ACC112 (cell line): ENCODE results near the gene IL10RB.
A peak's percentile ranks its signal among the peaks of the same experiment; 100 is the strongest.
"Not testable (repeated sequence)": the region's sequence is repeated elsewhere in the genome, so short reads cannot be mapped to it uniquely, and the experiment has no call there.

Experiments
- H2AFZ ChIP-seq: fragments of 200-600 bp; sonication (generic); one replicate; pipeline ENCODE4 v1.6.0; 2017; ENCODE audit warnings: antibody characterized with exemption, low read length; ENCODE audit not compliant: unreplicated experiment
- H3K27ac ChIP-seq: fragments of 200-600 bp; sonication (generic); 2 replicates; pipeline ENCODE4 v1.5.1; 2014; ENCODE audit warnings: low read depth, mild to moderate bottlenecking, antibody characterized with exemption, low read length, moderate library complexity
- H3K27me3 ChIP-seq: fragments of 200-600 bp; sonication (generic); 2 replicates; pipeline ENCODE4 v1.6.1; 2014; ENCODE audit warnings: mild to moderate bottlenecking, antibody characterized with exemption, low read length, moderate library complexity, mixed read lengths; ENCODE audit not compliant: insufficient read depth
- H3K36me3 ChIP-seq: fragments of 200-600 bp; sonication (generic); 2 replicates; pipeline ENCODE4 v1.6.1; 2016; ENCODE audit warnings: mild to moderate bottlenecking, antibody characterized with exemption, low read length, moderate library complexity, mixed read lengths; ENCODE audit not compliant: insufficient read depth
- H3K4me1 ChIP-seq: fragments of 200-600 bp; sonication (generic); one replicate; pipeline ENCODE4 v1.6.1; 2016; ENCODE audit warnings: low read length, mixed read lengths; ENCODE audit not compliant: insufficient read depth, unreplicated experiment, control insufficient read depth
- H3K4me3 ChIP-seq: fragments of 200-600 bp; sonication (generic); 2 replicates; pipeline ENCODE4 v1.5.1; 2014; ENCODE audit warnings: mild to moderate bottlenecking, low read depth, low read length
- H3K79me2 ChIP-seq: fragments of 200-600 bp; sonication (generic); one replicate; pipeline ENCODE4 v1.6.0; 2016; ENCODE audit warnings: low read length; ENCODE audit not compliant: control insufficient read depth, unreplicated experiment, insufficient read depth

Gene IL10RB

DNA sequence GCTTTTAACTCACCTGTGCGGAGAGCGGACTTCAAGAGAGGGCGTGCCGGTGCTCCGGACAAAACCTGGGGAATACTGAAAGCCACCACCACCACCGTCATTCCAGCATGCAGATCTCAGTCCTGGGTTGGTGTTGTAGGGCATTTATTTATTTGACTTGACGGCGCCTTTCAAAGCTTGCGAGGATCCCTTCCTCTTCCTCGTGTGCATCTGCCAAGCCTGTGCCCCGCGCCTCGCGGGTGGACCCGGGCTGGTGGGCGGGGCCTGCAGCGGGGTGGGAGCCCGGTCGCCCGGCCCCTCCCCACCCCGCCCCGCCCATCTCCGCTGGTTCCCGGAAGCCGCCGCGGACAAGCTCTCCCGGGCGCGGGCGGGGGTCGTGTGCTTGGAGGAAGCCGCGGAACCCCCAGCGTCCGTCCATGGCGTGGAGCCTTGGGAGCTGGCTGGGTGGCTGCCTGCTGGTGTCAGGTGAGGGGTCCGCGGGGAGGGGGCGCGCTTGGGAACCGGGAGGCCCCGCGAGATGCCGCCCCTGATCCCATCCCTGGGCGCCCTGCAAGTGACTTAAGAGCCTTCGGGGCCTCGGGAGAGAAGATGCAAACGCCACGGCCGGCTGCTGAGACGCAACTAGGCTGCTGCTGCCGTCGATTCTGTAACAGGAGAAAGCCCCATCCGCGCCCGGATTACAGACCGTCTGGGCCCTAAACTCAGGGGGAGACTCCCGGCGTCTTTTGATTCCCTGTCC is at the start of gene IL10RB:
Gene IL10RB, plus strand, starts transcription at position 318 of the 739 bp plus-strand sequence. Its CDS starts 99 bp downstream, at position 417.
- Histone ChIP-seq H3K36me3 (peaks cover 8% of the 10 kb centered on the region; the same call in 1 of the 2 replicates), H2AFZ (peak within 1 kb of the TSS; percentile 83), H3K27ac (peak within 1 kb of the TSS; percentile 8; the same call in 1 of the 2 replicates), H3K27me3 (no peaks in the 10 kb centered on the region), H3K4me3 (peak within 1 kb of the TSS; percentile 83), H3K4me1 (peaks cover 6% of the 10 kb centered on the region), H3K79me2 (peaks cover 12% of the 10 kb centered on the region)

DNA sequence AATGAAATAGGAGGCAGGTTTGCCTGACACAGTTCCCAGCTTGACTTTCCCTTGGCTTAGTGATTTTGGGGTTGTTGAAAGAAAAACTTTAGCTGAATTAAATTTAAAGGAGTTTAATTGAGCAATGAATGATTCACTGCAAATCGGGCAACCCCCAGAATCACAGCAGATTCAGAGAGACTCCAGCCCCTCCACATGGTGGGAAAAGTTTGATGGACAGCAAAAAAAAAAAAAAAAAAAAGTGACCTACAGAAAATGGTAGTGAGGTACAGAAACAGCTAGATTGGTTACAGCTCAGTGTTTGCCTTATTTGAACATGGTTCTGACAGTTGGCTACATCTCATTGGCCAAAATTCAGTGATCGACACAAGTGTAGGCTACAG is 49.0 kb upstream of the IL10RB start:
- Histone ChIP-seq H3K27me3 (peaks cover 11% of the 10 kb centered on the region; the same call in 1 of the 2 replicates), H2AFZ (no peak overlapping the region), H3K79me2 (no peaks in the 10 kb centered on the region), H3K36me3 (no peaks in the 10 kb centered on the region), H3K4me1 (no peaks in the 10 kb centered on the region), H3K27ac (no peak overlapping the region), H3K4me3 (no peak overlapping the region)

DNA sequence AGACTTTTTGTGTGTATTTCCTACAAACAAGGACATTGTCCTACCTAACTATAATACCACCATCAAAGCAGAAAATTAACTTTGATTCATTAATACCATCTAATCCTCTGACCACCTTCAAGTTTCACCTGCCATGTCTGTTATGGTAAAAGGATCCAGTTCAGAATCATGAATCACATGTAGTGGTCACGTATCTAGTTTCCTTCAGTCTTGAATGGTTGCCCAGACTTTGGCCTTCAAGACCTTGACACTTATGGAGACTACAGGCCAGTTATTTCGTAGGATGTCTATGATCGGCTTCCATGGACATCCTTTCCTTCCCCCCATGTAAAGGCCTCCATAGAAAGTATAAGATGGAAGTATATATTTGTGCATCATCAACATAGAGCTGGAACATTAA is 46.9 kb upstream of the IL10RB start:
- Histone ChIP-seq H3K36me3 (no peaks in the 10 kb centered on the region), H3K4me1 (no peaks in the 10 kb centered on the region), H3K27me3 (0 out of 2 replicates have a peak, but pooled peaks cover 11% of the 10 kb centered on the region), H3K79me2 (no peaks in the 10 kb centered on the region), H3K4me3 (no peak overlapping the region), H3K27ac (no peak overlapping the region), H2AFZ (no peak overlapping the region)

DNA sequence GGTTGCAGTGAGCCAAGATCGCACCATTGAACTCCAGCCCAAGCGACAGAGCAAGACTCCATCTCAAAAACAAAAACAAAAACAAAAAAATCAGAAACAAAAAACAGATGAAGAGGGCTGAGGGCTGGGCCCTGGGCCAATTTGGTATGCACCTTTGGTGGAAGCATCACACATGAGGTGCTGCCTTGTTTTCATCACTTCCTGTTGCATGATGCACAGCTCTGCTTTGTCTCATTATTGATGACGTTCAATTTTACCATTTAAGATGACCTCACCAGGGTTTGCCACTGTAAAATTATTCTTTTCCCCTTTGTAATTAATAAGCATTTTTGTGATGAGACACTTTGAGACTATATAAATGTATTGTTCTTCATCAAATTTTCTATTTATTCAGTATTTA is 46.2 kb upstream of the IL10RB start:
- Histone ChIP-seq H3K36me3 (no peaks in the 10 kb centered on the region), H3K79me2 (no peaks in the 10 kb centered on the region), H3K27me3 (0 out of 2 replicates have a peak, but pooled peaks cover 7% of the 10 kb centered on the region), H2AFZ (no peak overlapping the region), H3K4me3 (no peak overlapping the region), H3K27ac (no peak overlapping the region), H3K4me1 (no peaks in the 10 kb centered on the region)

DNA sequence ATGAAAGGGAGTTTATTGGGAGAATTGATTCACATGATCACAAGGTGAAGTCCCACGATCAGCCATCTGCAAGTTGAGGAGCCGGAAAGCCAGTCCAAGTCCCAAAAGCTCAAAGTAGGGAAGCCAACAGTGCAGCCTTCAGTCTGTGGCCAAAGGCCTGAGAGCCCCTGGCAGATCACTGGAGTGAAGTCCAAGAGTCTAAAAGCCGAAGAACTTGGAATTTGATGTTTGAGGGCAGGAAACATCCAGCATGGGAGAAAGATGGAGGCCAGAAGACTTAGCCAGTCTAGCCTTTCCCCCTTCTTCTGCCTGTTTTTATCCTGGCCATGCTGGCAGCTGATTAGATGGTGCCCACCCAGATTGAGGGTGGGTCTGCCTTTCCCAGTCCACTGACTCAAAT is 40.8 kb upstream of the IL10RB start:
- not testable (repeated sequence) for H3K27ac ChIP-seq, H3K79me2 ChIP-seq, H3K36me3 ChIP-seq, H3K4me1 ChIP-seq, H3K4me3 ChIP-seq, H3K27me3 ChIP-seq, H2AFZ ChIP-seq

DNA sequence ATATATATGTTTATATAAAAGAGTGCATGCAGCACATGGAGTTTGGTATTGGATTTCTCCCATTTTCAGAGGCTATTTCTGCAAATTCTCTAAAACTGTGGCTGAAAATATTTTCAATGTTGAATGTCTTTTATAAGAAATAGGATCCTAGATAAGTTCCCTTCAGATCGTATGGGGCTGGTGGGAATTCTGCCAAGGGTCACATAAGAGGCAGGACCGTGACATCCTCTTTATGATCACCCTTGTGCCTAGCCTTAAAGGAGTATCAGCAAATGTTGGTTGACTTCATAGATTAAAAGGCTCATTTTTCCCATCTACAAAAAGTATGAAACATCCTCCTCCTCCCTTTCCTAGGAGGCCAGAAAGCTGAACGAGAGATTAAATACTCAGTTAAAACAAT is 37.7 kb upstream of the IL10RB start:
- peaks cover 25% of the 10 kb centered on the region for H3K4me1 ChIP-seq
- no peak overlapping the region for H3K4me3 ChIP-seq
- no peak overlapping the region for H2AFZ ChIP-seq
- H3K36me3 ChIP-seq: no peaks in the 10 kb centered on the region
- H3K27ac ChIP-seq: no peak overlapping the region
- H3K79me2 ChIP-seq: peaks cover 18% of the 10 kb centered on the region
- H3K27me3 ChIP-seq: 0 out of 2 replicates have a peak, but pooled peaks cover 8% of the 10 kb centered on the region

DNA sequence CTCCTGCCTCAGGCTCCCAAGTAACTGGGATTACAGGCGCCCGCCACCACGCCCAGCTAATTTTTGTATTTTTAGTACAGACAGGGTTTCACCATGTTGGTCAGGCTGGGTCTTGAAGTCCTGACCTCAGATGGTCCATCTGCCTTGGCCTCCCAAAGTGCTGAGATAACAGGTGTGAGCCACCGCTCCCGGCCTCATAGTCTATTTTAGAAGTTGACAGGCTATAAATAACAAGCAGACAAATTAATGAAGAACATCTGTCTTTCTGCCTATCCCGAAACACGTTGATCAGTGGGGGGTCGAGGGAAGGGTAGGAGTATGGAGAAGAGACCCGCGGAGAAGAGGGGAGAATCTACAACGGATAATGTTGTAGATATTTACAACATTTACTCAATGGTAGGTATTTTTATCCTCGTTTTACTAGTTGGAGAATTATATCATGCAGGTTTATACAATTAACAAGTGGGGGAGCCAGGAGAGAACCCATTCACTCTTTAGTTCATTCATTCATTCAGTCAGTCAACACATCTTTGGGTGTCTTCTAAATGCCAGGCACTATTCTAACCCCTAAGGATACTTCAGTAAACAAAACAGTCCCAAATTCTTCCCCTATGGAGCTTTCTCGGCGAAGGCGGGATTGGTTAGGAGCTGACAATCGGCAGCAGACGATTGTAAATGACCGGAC is 36.9 kb upstream of the IL10RB start:
- Histone ChIP-seq H3K27me3 (0 out of 2 replicates have a peak, but pooled peaks cover 8% of the 10 kb centered on the region), H2AFZ (peak overlapping the region; percentile 74), H3K27ac (no peak overlapping the region), H3K4me1 (peaks cover 27% of the 10 kb centered on the region), H3K36me3 (no peaks in the 10 kb centered on the region), H3K79me2 (peaks cover 19% of the 10 kb centered on the region), H3K4me3 (peak overlapping the region; percentile 91)

DNA sequence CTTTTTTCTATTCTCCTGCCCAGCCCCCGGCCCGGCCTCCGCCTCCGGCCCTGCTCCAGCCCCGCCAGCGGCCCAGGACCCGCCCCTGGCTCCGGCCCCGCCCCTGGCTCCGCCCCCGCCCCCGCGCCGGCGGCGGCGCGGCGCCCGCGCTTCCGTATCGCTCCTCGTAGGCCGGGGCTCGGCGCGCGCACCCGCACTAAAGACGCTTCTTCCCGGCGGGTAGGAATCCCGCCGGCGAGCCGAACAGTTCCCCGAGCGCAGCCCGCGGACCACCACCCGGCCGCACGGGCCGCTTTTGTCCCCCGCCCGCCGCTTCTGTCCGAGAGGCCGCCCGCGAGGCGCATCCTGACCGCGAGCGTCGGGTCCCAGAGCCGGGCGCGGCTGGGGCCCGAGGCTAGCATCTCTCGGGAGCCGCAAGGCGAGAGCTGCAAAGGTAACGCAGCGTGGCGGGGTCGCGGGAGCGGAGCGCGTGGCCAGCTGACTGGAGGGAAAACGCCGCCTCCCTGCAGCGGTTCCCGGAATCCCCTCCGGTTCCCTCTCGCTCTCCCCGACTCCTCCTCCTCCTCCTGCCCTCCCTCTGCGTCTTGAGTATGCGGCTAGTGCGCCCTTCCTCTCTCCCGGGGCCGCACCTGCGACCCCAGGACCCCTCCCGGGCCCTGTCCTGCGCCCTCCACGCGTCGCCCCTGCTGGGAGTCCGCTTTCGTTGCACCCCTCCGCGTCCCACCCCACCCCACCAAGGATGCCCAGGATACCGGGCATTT is 36.2 kb upstream of the IL10RB start, which contains the start of gene IFNAR2:
Gene IFNAR2, plus strand, starts transcription at position 155 of the 761 bp plus-strand sequence. CDS start 11,985 bp downstream, outside the sequence.
- no peaks in the 10 kb centered on the region for H3K36me3 ChIP-seq
- H2AFZ ChIP-seq: peak within 1 kb of the TSS; percentile 100
- peak within 1 kb of the TSS; percentile 69; the same call in 1 of the 2 replicates for H3K27ac ChIP-seq
- peaks cover 23% of the 10 kb centered on the region for H3K79me2 ChIP-seq
- H3K4me1 ChIP-seq: peaks cover 27% of the 10 kb centered on the region
- H3K27me3 ChIP-seq: 0 out of 2 replicates have a peak, but pooled peaks cover 8% of the 10 kb centered on the region
- peak within 1 kb of the TSS; percentile 91 for H3K4me3 ChIP-seq

DNA sequence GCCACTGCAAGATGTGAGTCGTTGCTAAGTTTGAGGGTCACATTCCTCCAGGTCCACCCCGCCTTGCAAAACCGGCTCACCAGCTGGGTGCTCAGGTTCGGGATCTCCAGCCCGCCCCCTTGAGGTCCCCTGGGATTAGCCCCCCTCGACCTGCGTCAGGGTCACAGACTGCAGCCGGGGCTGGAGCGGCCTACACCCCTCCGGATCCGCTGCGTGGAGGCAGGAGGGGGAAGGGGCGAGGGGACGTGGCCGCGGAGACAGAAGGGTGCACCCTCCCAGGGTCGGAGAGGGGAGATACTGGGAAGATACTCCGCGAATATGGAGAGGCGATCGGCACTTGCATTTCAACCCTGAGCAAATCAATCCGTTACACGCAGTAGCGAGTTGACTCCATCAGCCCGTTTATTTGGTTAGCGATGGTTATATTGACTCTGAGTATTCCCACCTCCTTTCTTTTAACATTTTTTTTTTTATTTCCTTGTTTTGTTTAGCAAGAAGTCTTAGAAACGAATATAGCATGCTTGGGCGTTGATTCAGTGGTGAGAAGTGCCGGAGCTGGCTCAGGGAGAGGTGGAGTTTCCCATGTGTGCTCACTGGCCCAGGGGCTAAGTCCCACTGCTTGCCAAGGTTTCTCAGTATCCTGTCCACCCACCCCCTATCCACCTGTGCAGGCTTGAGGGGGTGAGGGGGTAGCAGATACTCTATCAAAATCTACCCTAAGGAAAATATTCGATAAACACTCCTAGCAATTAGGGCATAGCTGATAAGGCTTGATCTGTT is 35.4 kb upstream of the IL10RB start:
- Histone ChIP-seq H3K27ac (peak overlapping the region; percentile 69; the same call in 1 of the 2 replicates), H3K79me2 (peaks cover 23% of the 10 kb centered on the region), H2AFZ (peak overlapping the region; percentile 100), H3K4me1 (peaks cover 27% of the 10 kb centered on the region), H3K36me3 (no peaks in the 10 kb centered on the region), H3K4me3 (peak overlapping the region; percentile 91), H3K27me3 (0 out of 2 replicates have a peak, but pooled peaks cover 8% of the 10 kb centered on the region)

DNA sequence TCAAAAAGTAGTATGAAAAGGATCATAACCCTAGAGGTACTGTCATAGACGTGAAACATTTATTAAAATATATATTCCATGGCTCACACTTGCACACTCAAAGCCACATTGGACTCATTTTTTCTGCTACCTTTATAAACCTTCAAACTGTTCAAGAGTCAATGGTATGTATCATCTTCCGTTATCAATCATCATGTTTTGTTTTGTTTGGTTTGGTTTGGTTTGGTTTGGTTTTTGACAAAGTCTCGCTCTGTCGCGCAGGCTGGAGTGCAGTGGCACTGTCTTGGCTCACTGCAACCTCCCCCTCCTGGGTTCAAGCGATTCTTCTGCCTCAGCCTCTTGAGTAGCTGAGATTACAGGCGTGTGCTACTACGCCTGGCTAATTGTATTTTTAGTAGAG is 34.6 kb upstream of the IL10RB start:
- Histone ChIP-seq H3K4me1 (peaks cover 27% of the 10 kb centered on the region), H3K4me3 (peak overlapping the region; percentile 91), H3K79me2 (peaks cover 23% of the 10 kb centered on the region), H3K27me3 (0 out of 2 replicates have a peak, but pooled peaks cover 8% of the 10 kb centered on the region), H3K27ac (no peak overlapping the region), H3K36me3 (no peaks in the 10 kb centered on the region), H2AFZ (no peak overlapping the region)
